Trophoblast cell (in vitro differentiated cells and primary cell): ENCODE measurements around the gene MYO1E.

Experiments used
- DNase-seq, 2 donors: peaks; one replicate each; pipeline ENCODE4 v3.0.0-alpha.2; 2016
- H2AFZ ChIP-seq: 2 replicates; pipeline ENCODE4 v1.6.1; 2013; ENCODE audit warnings: low read length, moderate library complexity, mild to moderate bottlenecking; ENCODE audit not compliant: insufficient read depth, poor library complexity
- H2AK5ac ChIP-seq: 2 replicates; pipeline ENCODE4 v1.6.1; 2013; ENCODE audit warnings: mild to moderate bottlenecking, low read length
- H2BK120ac ChIP-seq: 2 replicates; pipeline ENCODE4 v1.6.1; 2013; ENCODE audit warnings: low read length, mild to moderate bottlenecking, moderate library complexity; ENCODE audit not compliant: insufficient read depth, poor library complexity
- H2BK12ac ChIP-seq: 2 replicates; pipeline ENCODE4 v1.6.1; 2013; ENCODE audit warnings: mild to moderate bottlenecking, low read length, moderate library complexity
- H2BK5ac ChIP-seq: 2 replicates; pipeline ENCODE4 v1.6.1; 2013; ENCODE audit warnings: low read length, low read depth, moderate library complexity, mild to moderate bottlenecking; ENCODE audit not compliant: poor library complexity
- H3K14ac ChIP-seq: 2 replicates; pipeline ENCODE4 v1.6.1; 2013; ENCODE audit warnings: mild to moderate bottlenecking, low read length
- H3K18ac ChIP-seq: 2 replicates; pipeline ENCODE4 v1.6.1; 2013; ENCODE audit warnings: mild to moderate bottlenecking, low read length
- H3K23ac ChIP-seq: 2 replicates; pipeline ENCODE4 v1.6.1; 2013; ENCODE audit warnings: low read length
- H3K27ac ChIP-seq: 2 replicates; pipeline ENCODE4 v1.5.1; 2013; ENCODE audit warnings: low read depth, mild to moderate bottlenecking, inconsistent platforms, low read length, moderate library complexity
- H3K27me3 ChIP-seq: 2 replicates; pipeline ENCODE4 v1.6.1; 2013; ENCODE audit warnings: inconsistent platforms, mild to moderate bottlenecking, low read length, moderate library complexity; ENCODE audit not compliant: insufficient read depth
- H3K36me3 ChIP-seq, 2 experiments: 1 replicate in 1 of 2; 2 replicates in 1 of 2; pipeline ENCODE4 v1.6.1; 2013; ENCODE audit warnings: low read length in 2 of 2, mild to moderate bottlenecking in 2 of 2, moderate library complexity in 1 of 2; ENCODE audit not compliant: insufficient read depth in 2 of 2, control insufficient read depth in 1 of 2
- H3K4ac ChIP-seq: 2 replicates; pipeline ENCODE4 v1.6.1; 2013; ENCODE audit warnings: low read depth, mild to moderate bottlenecking, low read length, moderate library complexity
- H3K4me1 ChIP-seq, 2 experiments: 1 replicate in 1 of 2; 2 replicates in 1 of 2; pipeline ENCODE4 v1.6.1; 2013; ENCODE audit warnings: low read length in 2 of 2, mild to moderate bottlenecking in 2 of 2, moderate library complexity in 1 of 2; ENCODE audit not compliant: insufficient read depth in 2 of 2, control insufficient read depth in 1 of 2
- H3K4me2 ChIP-seq: 2 replicates; pipeline ENCODE4 v1.6.1; 2013; ENCODE audit warnings: inconsistent platforms, mild to moderate bottlenecking, low read length, moderate library complexity
- H3K4me3 ChIP-seq: 2 replicates; pipeline ENCODE4 v1.5.1; 2013; ENCODE audit warnings: mild to moderate bottlenecking, low read depth, low read length, inconsistent platforms
- H3K79me1 ChIP-seq: one replicate; pipeline ENCODE4 v1.6.1; 2013; ENCODE audit warnings: low read length
- H3K79me2 ChIP-seq: 2 replicates; pipeline ENCODE4 v1.6.1; 2013; ENCODE audit warnings: low read length, mild to moderate bottlenecking; ENCODE audit not compliant: control insufficient read depth, insufficient read depth, poor library complexity
- H3K9ac ChIP-seq: 2 replicates; pipeline ENCODE4 v1.6.1; 2013; ENCODE audit warnings: mild to moderate bottlenecking, low read length
- H3K9me3 ChIP-seq: 2 replicates; pipeline ENCODE4 v1.6.1; 2013; ENCODE audit warnings: low read depth, mild to moderate bottlenecking, control low read depth, inconsistent platforms, low read length; ENCODE audit not compliant: insufficient read depth
- H4K12ac ChIP-seq: 2 replicates; pipeline ENCODE4 v1.6.1; 2013; ENCODE audit warnings: low read depth, mild to moderate bottlenecking, low read length, moderate library complexity
- H4K8ac ChIP-seq: 2 replicates; pipeline ENCODE4 v1.6.1; 2013; ENCODE audit warnings: low read depth, mild to moderate bottlenecking, low read length, moderate library complexity
- H4K91ac ChIP-seq: one replicate; pipeline ENCODE4 v1.6.1; 2013; ENCODE audit warnings: low read depth, mild to moderate bottlenecking, low read length, moderate library complexity
- WGBS: extraction: QIAGEN DNeasy Blood & Tissue Kit; methylation state at CpG from one replicate; pipeline ENCODE4 v1.1.7; 2013; ENCODE audit warnings: missing lambda C conversion rate; ENCODE audit not compliant: insufficient read length, insufficient coverage; ENCODE audit errors: extremely low coverage; 5-methylcytosine and 5-hydroxymethylcytosine counted together

Gene MYO1E

DNA sequence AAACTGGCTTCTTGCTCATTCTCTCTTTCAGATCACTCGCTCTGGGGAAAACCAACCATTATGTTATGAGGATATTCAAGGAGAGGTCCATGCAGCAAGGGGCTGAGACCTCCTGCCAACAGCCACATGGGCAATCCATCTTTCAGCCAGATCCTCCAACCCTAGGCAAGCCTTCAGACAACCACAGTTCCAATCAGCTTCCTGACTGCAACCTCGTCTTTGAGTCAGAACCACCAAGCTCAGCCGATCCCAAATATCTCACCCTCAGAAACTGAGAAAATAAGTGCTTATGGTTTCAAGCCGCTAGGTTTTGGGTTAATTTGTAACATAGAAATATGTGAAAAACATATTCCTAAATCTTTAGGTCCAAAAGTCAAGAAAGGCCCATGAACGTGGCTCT is 155.8 kb downstream of the MYO1E start:
- H3K4ac ChIP-seq = no peak overlapping the region
- no peak overlapping the region for H2BK120ac ChIP-seq
- no peak overlapping the region for H3K4me2 ChIP-seq
- no peaks in the 10 kb centered on the region for H3K27me3 ChIP-seq
- H3K79me1 ChIP-seq = no peaks in the 10 kb centered on the region
- H3K4me1 ChIP-seq = no peaks in the 10 kb centered on the region
- no peak overlapping the region for H4K8ac ChIP-seq
- no CpG with 5 or more reads among the region's 5 CpGs for WGBS
- no peak overlapping the region for H2AK5ac ChIP-seq
- no peak for DNase-seq
- no peak overlapping the region for H2BK5ac ChIP-seq
- H3K23ac ChIP-seq = no peak overlapping the region
- H3K18ac ChIP-seq = no peak overlapping the region
- H3K9ac ChIP-seq = no peak overlapping the region
- H4K12ac ChIP-seq = no peak overlapping the region
- no peaks in the 10 kb centered on the region for H3K79me2 ChIP-seq
- H3K36me3 ChIP-seq = peaks cover 1 to 2% of the 10 kb centered on the region in 2 experiments
- no peaks in the 10 kb centered on the region for H3K9me3 ChIP-seq
- no peak overlapping the region for H3K4me3 ChIP-seq
- H2AFZ ChIP-seq = no peak overlapping the region
- no peak overlapping the region for H2BK12ac ChIP-seq
- H4K91ac ChIP-seq = no peak overlapping the region
- no peak overlapping the region for H3K27ac ChIP-seq
- no peak overlapping the region for H3K14ac ChIP-seq

DNA sequence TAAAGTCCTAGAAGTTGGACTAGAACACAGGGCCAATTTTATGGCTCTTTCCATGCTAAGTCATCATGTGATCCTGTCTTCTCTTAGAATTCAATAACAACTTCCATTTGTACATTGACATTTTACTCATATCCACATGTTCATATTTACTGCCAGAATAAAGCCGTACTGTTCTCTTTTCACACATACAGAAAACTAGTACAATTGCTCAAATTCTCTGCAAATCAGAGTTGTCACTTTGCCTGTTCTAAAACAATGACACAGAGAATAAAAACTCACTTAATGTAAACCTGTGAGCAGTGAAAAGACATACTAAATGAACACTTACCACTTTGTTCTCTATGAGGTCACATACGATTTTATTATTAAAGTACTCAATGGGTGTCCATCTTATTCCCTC is 162.5 kb downstream of the MYO1E start:
- no peaks in the 10 kb centered on the region for H3K27me3 ChIP-seq
- H3K23ac ChIP-seq = no peak overlapping the region
- H3K36me3 ChIP-seq = peaks cover 5 to 10% of the 10 kb centered on the region in 2 experiments
- peaks cover 0 to 3% of the 10 kb centered on the region in 2 experiments for H3K4me1 ChIP-seq
- no peak overlapping the region for H3K4me2 ChIP-seq
- no peaks in the 10 kb centered on the region for H3K79me1 ChIP-seq
- H3K18ac ChIP-seq = no peak overlapping the region
- no peak overlapping the region for H3K14ac ChIP-seq
- no peak overlapping the region for H4K91ac ChIP-seq
- H3K4me3 ChIP-seq = no peak overlapping the region
- no peak overlapping the region for H2BK5ac ChIP-seq
- H2AFZ ChIP-seq = no peak overlapping the region
- no peak overlapping the region for H2AK5ac ChIP-seq
- no peak overlapping the region for H3K4ac ChIP-seq
- no peaks in the 10 kb centered on the region for H3K79me2 ChIP-seq
- H3K9ac ChIP-seq = no peak overlapping the region
- no CpG with 5 or more reads among the region's 2 CpGs for WGBS
- H2BK120ac ChIP-seq = no peak overlapping the region
- H3K27ac ChIP-seq = no peak overlapping the region
- H2BK12ac ChIP-seq = no peak overlapping the region
- no peak overlapping the region for H4K12ac ChIP-seq
- no peak for DNase-seq
- no peaks in the 10 kb centered on the region for H3K9me3 ChIP-seq
- no peak overlapping the region for H4K8ac ChIP-seq

- H2BK12ac ChIP-seq = no peak overlapping the region
- no peak overlapping the region for H3K4ac ChIP-seq
- H3K27me3 ChIP-seq = no peaks in the 10 kb centered on the region
- H2AK5ac ChIP-seq = no peak overlapping the region
- H2AFZ ChIP-seq = no peak overlapping the region
- peak in 1 of 2 donors; percentile 68 for DNase-seq
- H3K9ac ChIP-seq = no peak overlapping the region
- peaks cover 5 to 18% of the 10 kb centered on the region in 2 experiments for H3K36me3 ChIP-seq
- H3K9me3 ChIP-seq = no peaks in the 10 kb centered on the region
- H2BK120ac ChIP-seq = no peak overlapping the region
- no CpG with 5 or more reads among the region's 7 CpGs for WGBS
- no peak overlapping the region for H3K14ac ChIP-seq
- no peak overlapping the region for H2BK5ac ChIP-seq
- H3K4me1 ChIP-seq = peaks cover 0 to 3% of the 10 kb centered on the region in 2 experiments
- no peak overlapping the region for H4K91ac ChIP-seq
- H3K4me2 ChIP-seq = no peak overlapping the region
- H3K18ac ChIP-seq = no peak overlapping the region
- no peak overlapping the region for H3K27ac ChIP-seq
- no peak overlapping the region for H3K23ac ChIP-seq
- no peaks in the 10 kb centered on the region for H3K79me2 ChIP-seq
- no peak overlapping the region for H4K12ac ChIP-seq
- no peaks in the 10 kb centered on the region for H3K79me1 ChIP-seq
- no peak overlapping the region for H4K8ac ChIP-seq
- no peak overlapping the region for H3K4me3 ChIP-seq
Measured at GRCh38 chr15:59208613-59209249, 163.9 kb downstream of the MYO1E start.

DNA sequence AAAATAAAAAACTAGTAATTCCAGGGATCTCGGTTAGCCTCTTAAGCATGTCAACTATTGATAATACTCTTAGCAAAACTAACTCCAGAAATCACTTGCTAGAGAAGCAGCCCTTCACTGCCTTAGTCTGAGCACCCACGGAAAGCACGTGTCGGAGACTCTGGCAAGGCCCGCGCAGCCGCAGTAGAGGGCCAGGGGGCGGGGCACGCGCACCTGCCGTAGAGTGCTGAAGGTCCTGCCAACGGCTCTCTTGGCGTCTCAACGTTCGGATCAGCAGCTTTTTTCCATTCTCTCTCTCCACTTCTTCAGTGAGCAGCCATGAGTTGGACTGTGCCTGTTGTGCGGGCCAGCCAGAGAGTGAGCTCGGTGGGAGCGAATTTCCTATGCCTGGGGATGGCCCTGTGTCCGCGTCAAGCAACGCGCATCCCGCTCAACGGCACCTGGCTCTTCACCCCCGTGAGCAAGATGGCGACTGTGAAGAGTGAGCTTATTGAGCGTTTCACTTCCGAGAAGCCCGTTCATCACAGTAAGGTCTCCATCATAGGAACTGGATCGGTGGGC is 166.0 kb downstream of the MYO1E start, which contains the start of gene LDHAL6B:
Gene LDHAL6B (plus strand): TSS at position 221 of the 561 bp plus-strand sequence. CDS start 98 bp downstream, at position 319.
- Histone ChIP-seq H2BK5ac (no peak within 1 kb of the TSS), H3K36me3 (peaks cover 14 to 25% of the 10 kb centered on the region in 2 experiments), H3K9me3 (no peaks in the 10 kb centered on the region), H3K14ac (no peak within 1 kb of the TSS), H3K27ac (no peak within 1 kb of the TSS), H2AFZ (no peak within 1 kb of the TSS), H4K91ac (no peak within 1 kb of the TSS), H3K79me1 (no peaks in the 10 kb centered on the region), H3K4me3 (no peak within 1 kb of the TSS), H3K27me3 (no peaks in the 10 kb centered on the region), H3K4me2 (no peak within 1 kb of the TSS), H3K79me2 (no peaks in the 10 kb centered on the region), H2BK12ac (no peak within 1 kb of the TSS), H4K8ac (no peak within 1 kb of the TSS), H3K4me1 (peaks cover 0 to 3% of the 10 kb centered on the region in 2 experiments), H3K23ac (no peak within 1 kb of the TSS), H4K12ac (no peak within 1 kb of the TSS), H3K9ac (no peak within 1 kb of the TSS), H2AK5ac (no peak within 1 kb of the TSS), H3K4ac (no peak within 1 kb of the TSS), H2BK120ac (no peak within 1 kb of the TSS), H3K18ac (no peak within 1 kb of the TSS)
- WGBS = no CpG with 5 or more reads among the region's 30 CpGs
- no peak for DNase-seq
